ENCODE results near the gene OR52B2.

OR52B2 gene

GRCh38 chr11:6129011-6129410 lies 41.1 kb downstream of the OR52B2 start:
- H3K4me1 Mint-ChIP-seq (ENCODE audit: low read depth) = peaks cover 36% of the 10 kb centered on the region
- peak overlapping the region; percentile 37 for H3K27ac Mint-ChIP-seq
- H3K36me3 Mint-ChIP-seq (ENCODE audit: low read depth) = no peaks in the 10 kb centered on the region
- no peaks in the 10 kb centered on the region for H3K27me3 Mint-ChIP-seq
- H3K9me3 Mint-ChIP-seq = no peaks in the 10 kb centered on the region
- no peak overlapping the region for H3K4me3 Mint-ChIP-seq
- intact Hi-C loops (cut with micrococcal nuclease) = no loop called here

GRCh38 chr11:6127881-6128280 lies 42.2 kb downstream of the OR52B2 start:
- H3K4me3 Mint-ChIP-seq = no peak overlapping the region
- H3K9me3 Mint-ChIP-seq = no peaks in the 10 kb centered on the region
- intact Hi-C loops (cut with micrococcal nuclease) = no loop called here
- H3K36me3 Mint-ChIP-seq (ENCODE audit: low read depth) = no peaks in the 10 kb centered on the region
- no peaks in the 10 kb centered on the region for H3K27me3 Mint-ChIP-seq
- H3K27ac Mint-ChIP-seq = no peak overlapping the region
- H3K4me1 Mint-ChIP-seq (ENCODE audit: low read depth) = peaks cover 37% of the 10 kb centered on the region

- Mint-ChIP-seq H3K27ac (no peak overlapping the region), H3K27me3 (no peaks in the 10 kb centered on the region), H3K4me1 (ENCODE audit: low read depth) (peaks cover 19% of the 10 kb centered on the region), H3K9me3 (no peaks in the 10 kb centered on the region), H3K4me3 (no peak overlapping the region), H3K36me3 (ENCODE audit: low read depth) (no peaks in the 10 kb centered on the region)
- intact Hi-C loops (cut with micrococcal nuclease) = no loop called here
Observed at GRCh38 chr11:6124245-6124644, 45.9 kb downstream of the OR52B2 start.

Data from dendritic cell treated with granulocyte-macrophage colony-stimulating factor and Interleukin-4, amounts not matched to agents 40 ng/mL and 50 ng/mL, for 4 days (primary cell).